SK-N-SH (cell line): ENCODE measurements around the gene ADCY5.

Source experiments
- EP300 ChIP-seq, 2 experiments: IDR thresholded peaks; 2 replicates each; pipeline versions ENCODE4 v1.4.0 to v1.6.1; 2012; ENCODE audit warnings: borderline replicate concordance in 1 of 2, low read depth in 1 of 2, low read length in 1 of 2
- GABPA ChIP-seq: IDR thresholded peaks from 2 replicates; pipeline ENCODE4 v1.4.0; 2012; ENCODE audit warnings: low read depth, mild to moderate bottlenecking
- JUND ChIP-seq: IDR thresholded peaks from 2 replicates; pipeline ENCODE4 v1.4.0; 2012
- MEF2A ChIP-seq: IDR thresholded peaks from 2 replicates; pipeline ENCODE4 v1.4.0; 2012; ENCODE audit warnings: low read depth, borderline replicate concordance
- RAD21 ChIP-seq: IDR thresholded peaks from 2 replicates; pipeline ENCODE4 v1.6.1; 2012; ENCODE audit warnings: mild to moderate bottlenecking, low read length
- RCOR1 ChIP-seq: fragments of 150-350 bp; IDR thresholded peaks from 2 replicates; pipeline ENCODE4 v1.6.1; 2017; ENCODE audit warnings: antibody characterized with exemption, low read length
- TEAD4 ChIP-seq: IDR thresholded peaks from 2 replicates; pipeline ENCODE4 v1.4.0; 2012; ENCODE audit warnings: mild to moderate bottlenecking, borderline replicate concordance; ENCODE audit not compliant: insufficient read depth
- YY1 ChIP-seq: IDR thresholded peaks from 2 replicates; pipeline ENCODE4 v1.4.0; 2012; ENCODE audit warnings: low read depth, mild to moderate bottlenecking
- TF ChIP-seq, protein P1 (sequence below): fragments of 200-600 bp; sonication (generic); IDR thresholded peaks from 2 replicates; pipeline ENCODE4 v1.6.1; 2017; ENCODE audit warnings: antibody characterized with exemption, mild to moderate bottlenecking, moderate library complexity

- TF ChIP-seq RAD21 (no peak), EP300 (IDR thresholded peaks at IDR 0.05; ENCODE audit: borderline replicate concordance in 1 of 2, low read depth in 1 of 2, low read length in 1 of 2) (no peak), MEF2A (no peak), RCOR1 (no peak), JUND (no peak), TEAD4 (no peak), YY1 (no peak), GABPA (no peak)
- TF ChIP-seq, protein P1, sequence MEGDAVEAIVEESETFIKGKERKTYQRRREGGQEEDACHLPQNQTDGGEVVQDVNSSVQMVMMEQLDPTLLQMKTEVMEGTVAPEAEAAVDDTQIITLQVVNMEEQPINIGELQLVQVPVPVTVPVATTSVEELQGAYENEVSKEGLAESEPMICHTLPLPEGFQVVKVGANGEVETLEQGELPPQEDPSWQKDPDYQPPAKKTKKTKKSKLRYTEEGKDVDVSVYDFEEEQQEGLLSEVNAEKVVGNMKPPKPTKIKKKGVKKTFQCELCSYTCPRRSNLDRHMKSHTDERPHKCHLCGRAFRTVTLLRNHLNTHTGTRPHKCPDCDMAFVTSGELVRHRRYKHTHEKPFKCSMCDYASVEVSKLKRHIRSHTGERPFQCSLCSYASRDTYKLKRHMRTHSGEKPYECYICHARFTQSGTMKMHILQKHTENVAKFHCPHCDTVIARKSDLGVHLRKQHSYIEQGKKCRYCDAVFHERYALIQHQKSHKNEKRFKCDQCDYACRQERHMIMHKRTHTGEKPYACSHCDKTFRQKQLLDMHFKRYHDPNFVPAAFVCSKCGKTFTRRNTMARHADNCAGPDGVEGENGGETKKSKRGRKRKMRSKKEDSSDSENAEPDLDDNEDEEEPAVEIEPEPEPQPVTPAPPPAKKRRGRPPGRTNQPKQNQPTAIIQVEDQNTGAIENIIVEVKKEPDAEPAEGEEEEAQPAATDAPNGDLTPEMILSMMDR, result no peak
Observed at GRCh38 chr3:123258359-123258758, 190.5 kb downstream of the ADCY5 start.
